DMS 273 treated with DMSO at 0.1 percent for 48 hours (cell line): ENCODE results near the gene ABCC11.
"Not testable (repeated sequence)": the region's sequence is repeated elsewhere in the genome, so short reads cannot be mapped to it uniquely, and the experiment has no call there.

Source experiments
- DNase-seq: peaks from one replicate; lab custom pipeline; 2025; lab: John Stamatoyannopoulos, UW

Gene ABCC11

GRCh38 chr16:48201515-48202201 lies 45.7 kb downstream of the ABCC11 start:
- DNase-seq, result no peak

- DNase-seq, result peak; percentile 99
Observed at GRCh38 chr16:48197294-48197693, 50.0 kb downstream of the ABCC11 start.

GRCh38 chr16:48194828-48195556 lies 52.3 kb downstream of the ABCC11 start:
- peak; percentile 17 for DNase-seq

- no peak for DNase-seq
Observed at GRCh38 chr16:48193846-48194245, 53.5 kb downstream of the ABCC11 start.

- DNase-seq, result no peak
Observed at GRCh38 chr16:48188449-48189102, 58.8 kb downstream of the ABCC11 start.

GRCh38 chr16:48187779-48188178 lies 59.6 kb downstream of the ABCC11 start:
- DNase-seq, result no peak

GRCh38 chr16:48184681-48185080 lies 62.7 kb downstream of the ABCC11 start:
- DNase-seq, result no peak

- no peak for DNase-seq
Observed at GRCh38 chr16:48182979-48183537, 64.3 kb downstream of the ABCC11 start.

- not testable (repeated sequence) for DNase-seq
Observed at GRCh38 chr16:48181746-48182520, 65.4 kb downstream of the ABCC11 start.

- no peak for DNase-seq
Observed at GRCh38 chr16:48180868-48181480, 66.4 kb downstream of the ABCC11 start.

- no peak for DNase-seq
Observed at GRCh38 chr16:48176635-48177408, 70.5 kb downstream of the ABCC11 start.

- DNase-seq, result no peak
Observed at GRCh38 chr16:48173889-48174288, 73.5 kb downstream of the ABCC11 start.

GRCh38 chr16:48172682-48173081 lies 74.7 kb downstream of the ABCC11 start:
- no peak for DNase-seq

- DNase-seq, result no peak
Observed at GRCh38 chr16:48169896-48170295, 77.4 kb downstream of the ABCC11 start.

GRCh38 chr16:48168075-48168474 lies 79.3 kb downstream of the ABCC11 start:
- no peak for DNase-seq

- DNase-seq, result not testable (repeated sequence)
Observed at GRCh38 chr16:48166617-48167016, 80.7 kb downstream of the ABCC11 start.

- peak; percentile 7 for DNase-seq
Observed at GRCh38 chr16:48165961-48166578, 81.3 kb downstream of the ABCC11 start.

- peak; percentile 16 for DNase-seq
Observed at GRCh38 chr16:48164907-48165715, 82.2 kb downstream of the ABCC11 start.

GRCh38 chr16:48162839-48163410 lies 84.4 kb downstream of the ABCC11 start:
- DNase-seq, result no peak
